Middle frontal gyrus (tissue), 1 donor: ENCODE measurements around the gene FYN.

Experiments used
- DNase-seq: peaks from one replicate; pipeline ENCODE4 v3.0.0-alpha.2; 2015; ENCODE audit warnings: low spot score; ENCODE audit errors: extremely low spot score

The FYN gene

GRCh38 chr6:111731456-111732195, 141.6 kb downstream of the FYN start:
- DNase-seq, result no peak

GRCh38 chr6:111730864-111731263, 142.4 kb downstream of the FYN start:
- DNase-seq, result no peak

DNA sequence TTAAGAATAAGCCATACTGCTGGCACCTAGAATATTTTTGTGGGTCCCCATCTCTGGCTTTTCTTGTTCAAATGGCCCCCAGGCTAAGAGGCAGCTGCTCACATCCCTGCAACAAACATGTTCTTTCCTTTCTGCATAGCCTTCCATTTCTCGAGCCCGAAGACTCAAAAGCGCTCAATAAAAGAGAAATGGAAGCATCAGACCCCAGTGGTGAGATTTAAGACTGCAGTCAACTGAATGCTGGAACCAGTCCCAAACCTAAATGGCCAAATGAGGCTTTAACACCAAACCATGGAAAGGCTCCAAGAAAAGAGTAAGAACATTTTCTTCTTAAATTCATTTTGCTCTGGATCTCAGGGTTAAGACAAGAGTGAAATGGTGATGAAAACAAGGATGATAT, 145.4 kb downstream of the FYN start:
- no peak for DNase-seq

DNA sequence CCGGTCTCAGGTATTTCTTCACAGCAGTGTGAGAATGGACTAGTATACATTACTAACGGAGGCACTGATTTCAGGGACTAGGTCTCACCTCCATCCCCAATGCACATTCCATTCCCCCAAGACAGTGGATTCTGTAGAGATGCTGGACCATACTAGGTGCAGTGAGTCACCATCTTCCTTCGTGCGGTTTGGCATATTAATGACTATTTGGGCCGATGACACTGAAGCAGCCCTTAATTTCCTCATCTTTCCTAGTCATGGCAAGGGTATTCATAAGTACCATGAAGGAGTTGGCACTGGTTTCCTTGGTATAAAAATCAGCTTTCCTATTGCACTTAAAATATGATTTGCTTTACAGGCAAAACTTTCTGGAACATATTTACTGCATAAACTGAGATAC, 146.2 kb downstream of the FYN start:
- DNase-seq, result no peak

- DNase-seq, result no peak
Observed at GRCh38 chr6:111725446-111726112, 147.7 kb downstream of the FYN start.

DNA sequence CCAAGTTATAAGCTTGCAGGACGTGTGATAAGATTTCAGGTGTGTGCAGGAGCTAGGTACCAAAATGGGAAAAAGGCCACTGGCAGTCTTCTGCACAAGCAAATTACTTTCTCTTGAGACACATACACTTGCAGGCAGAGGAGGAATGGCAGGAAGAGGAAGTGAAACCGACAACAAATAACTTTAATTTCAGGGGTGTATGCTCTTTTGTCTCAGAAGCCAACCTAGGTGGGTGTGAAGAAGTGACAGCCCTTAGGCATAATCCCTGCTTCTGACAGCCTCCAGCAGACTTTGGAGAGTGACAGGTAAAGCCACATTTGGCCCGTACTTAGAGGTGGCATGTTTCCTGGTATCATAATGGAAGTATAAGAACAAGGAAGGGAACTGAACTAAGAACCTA, 148.7 kb downstream of the FYN start:
- DNase-seq, result no peak

GRCh38 chr6:111724039-111724438, 149.2 kb downstream of the FYN start:
- DNase-seq, result no peak

DNA sequence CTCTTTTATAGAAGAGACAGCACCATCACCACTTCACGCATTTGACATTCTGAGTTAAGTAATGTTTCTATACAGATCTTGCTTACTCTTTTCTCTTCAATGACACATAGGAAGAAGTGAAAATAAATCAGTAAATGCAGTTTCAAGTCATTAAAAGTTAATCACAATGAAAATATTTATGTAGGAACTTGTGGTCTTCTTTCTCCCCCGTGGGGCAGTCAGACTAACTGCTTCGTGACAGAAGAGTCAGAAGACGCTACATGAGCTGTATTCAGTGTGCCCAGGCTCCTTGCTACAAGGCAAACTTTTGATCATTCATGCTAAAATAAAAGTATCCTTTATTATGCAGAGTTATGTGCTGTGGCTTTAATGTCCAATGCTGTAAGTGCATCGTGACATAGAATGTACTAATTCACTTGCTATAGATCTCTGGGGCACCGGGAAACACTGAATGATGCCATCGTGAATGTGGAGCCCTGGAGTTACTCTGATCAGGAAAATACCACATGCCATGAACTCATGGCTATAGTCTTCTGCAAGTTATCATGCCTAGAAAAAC, 149.8 kb downstream of the FYN start:
- no peak for DNase-seq

DNA sequence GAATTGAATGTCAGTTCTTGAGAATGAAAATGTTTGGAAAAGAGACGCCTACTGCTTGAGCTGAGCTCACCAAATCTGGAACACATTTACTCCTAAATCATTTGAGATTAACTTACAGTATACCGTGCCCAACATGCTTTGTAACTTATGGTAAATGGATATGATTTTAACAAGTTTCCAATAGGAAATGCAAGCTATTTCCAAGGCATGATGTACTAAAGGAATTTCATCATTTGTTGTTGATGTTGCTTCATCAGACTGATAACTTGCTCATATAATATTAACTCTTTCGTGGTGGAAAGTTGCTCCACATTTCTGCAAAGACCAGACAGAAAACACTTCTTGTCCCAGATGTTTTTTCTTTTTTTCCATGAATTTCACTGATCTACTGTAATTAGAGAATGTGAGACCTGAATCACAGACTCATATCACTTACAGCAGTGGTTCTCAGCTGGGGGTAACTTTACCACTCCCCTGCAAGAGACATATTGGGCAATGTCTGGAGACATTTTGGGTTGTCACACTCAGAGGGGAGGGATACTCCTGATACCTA, 151.0 kb downstream of the FYN start:
- DNase-seq, result no peak

- no peak for DNase-seq
Observed at GRCh38 chr6:111721753-111722154, 151.5 kb downstream of the FYN start.

DNA sequence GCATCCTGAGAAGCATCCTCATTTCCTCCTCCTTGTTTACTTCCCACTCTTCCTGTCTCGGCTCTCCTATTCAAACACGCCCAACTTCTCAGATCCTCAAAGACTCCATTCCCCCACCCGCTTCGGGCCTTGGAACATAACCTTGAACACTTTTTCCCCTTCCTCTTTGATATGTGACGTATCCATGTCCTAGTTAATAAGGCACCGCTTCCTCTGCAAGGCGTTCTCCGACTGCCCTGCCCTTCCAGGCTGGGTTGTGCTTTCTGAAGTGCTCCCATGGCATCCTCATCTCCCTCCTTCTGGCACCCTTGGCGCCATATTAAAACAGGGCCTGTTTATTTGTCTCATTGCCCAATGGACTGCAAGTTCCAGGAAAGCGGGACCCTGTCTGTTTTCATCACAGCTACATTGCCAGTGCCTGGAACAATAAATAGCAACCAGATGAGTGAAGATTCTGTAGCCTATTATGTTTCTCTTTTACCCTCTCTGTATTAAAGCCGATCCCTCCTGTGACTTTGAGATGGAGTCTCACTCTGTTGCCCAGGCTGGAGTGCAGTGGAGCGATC, 152.2 kb downstream of the FYN start:
- DNase-seq, result no peak

DNA sequence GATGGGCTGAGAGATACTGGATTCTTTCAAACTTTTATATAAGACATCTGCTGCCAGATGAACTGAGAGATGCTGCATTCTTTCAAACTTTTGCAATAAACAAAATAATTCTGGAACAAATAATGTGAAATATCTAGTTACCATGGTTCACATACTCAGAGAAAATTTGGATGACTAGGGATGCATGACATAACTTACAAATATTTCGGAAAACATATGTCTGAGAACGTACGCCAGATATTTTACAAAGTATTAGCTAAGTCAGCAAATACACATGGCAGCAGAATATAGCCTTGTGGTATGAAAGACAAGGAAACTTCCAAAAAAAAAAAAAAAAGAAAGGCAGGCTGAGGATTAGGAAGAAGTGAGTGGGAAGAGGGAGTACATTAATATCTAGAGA, 154.3 kb downstream of the FYN start:
- no peak for DNase-seq

DNA sequence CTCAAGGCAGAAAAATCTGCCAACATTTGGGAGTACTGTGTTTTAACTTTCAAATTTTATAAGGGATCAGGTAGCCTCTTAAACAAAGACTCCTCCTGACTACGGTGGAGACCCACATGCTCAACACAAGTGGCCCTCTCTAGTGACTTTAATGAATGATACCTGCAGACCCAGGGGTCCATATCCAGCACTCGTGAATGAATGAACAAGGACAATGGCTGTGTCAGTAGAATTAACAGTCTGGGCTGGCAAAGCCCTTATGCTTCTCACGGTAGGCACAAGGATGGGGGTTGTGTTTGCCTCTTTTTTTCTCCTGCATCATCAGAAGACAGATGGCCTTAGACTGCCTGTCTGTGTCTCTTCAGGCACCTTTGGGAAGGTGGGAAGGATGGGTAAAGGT, 154.9 kb downstream of the FYN start:
- DNase-seq, result no peak

DNA sequence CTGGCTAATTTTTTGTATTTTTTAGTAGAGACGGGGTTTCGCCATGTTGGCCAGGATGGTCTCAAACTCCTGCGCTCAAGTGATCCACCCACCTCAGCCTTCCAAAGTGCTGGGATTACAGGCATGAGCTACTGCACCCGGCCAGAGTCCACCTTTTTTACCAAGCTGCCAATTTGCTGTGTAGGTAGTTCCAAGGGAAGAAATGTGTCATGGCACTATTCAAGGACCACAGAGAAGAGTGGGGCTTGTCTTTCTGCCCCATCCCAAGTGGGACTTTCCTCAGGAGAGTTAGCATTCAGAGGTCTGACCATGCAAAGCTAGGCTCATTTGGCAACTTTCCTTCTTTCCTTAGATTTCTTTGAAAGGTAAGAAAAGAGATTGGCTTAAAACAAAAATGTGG, 155.6 kb downstream of the FYN start:
- no peak for DNase-seq

DNA sequence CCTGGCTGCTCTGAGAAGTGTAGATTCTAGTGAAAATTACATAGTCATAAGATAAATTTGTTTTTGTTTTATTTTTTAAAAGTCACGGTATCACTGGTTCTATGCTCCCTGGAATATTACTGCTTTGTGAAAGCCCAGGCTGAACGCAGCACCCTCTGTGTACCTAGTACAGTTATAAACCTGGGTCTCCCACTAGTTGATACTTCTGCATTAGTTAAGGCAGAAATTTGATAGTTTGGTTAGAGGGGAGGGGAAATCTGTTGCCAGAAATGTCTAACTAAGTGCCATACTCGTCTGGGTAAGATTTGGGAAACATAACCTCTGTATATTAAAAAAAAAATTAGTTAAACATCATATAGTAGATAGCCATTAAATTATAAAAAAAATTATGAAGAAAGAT, 156.9 kb downstream of the FYN start:
- no peak for DNase-seq

DNA sequence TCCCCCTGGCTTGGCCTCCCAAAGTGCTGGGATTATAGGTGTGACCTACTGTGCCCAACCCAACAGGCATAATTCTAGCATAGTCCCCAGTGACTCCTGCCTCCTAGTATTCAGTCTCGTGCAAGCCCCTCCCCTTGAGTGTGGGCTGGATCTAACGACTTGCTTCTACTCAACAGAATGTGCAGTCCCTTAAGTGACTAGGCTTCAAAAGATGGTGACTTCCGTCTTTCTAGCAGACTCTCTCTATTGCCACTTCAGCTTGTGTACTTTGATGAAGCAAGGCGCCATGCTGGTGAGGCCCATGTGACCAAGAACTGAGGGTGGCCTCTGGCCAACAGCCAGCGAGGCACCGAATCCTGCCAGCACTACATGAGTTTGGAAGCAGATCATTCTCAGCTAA, 157.9 kb downstream of the FYN start:
- DNase-seq, result no peak

DNA sequence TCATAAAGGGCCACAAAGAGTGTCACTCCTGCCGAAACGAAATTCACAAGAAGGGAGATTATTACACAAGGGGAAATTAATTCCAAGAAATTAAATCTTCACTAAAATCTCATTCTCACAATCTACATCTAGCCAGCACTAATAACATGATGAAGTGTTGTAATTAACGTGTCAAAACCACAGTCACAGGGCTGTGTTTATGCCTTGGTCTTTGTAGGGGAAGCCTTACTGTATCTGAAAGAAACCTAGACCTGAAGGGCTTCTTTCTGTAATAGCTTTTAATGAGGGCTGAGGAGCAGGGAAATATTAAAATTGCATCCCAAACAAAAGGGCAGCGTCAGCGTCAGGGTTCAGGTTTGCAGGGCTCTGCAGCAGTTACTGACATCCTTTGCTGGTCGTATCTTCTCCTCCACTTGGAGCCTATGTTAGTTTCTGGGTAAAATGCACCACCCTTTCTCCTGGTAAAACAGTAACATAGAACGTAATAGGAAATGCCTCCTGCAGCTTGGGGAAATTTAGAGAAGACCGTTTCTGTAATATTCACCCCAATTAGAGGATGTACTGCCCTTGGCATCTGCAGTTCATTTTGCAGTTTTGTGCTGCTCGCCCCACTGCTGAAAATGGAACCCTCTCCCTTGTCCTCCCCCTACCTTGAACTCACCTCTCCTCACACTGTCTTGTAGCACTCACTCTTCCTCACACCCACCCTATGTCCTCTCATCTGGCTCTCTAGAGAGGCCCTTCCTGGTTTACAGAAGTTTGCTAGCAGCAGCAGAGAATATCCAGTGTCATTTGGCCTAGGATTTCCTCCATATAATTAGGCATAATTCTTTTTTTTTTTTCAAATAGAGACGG, 158.6 kb downstream of the FYN start:
- DNase-seq, result no peak

GRCh38 chr6:111713811-111714210, 159.4 kb downstream of the FYN start:
- no peak for DNase-seq

GRCh38 chr6:111713236-111713635, 160.0 kb downstream of the FYN start:
- no peak for DNase-seq

DNA sequence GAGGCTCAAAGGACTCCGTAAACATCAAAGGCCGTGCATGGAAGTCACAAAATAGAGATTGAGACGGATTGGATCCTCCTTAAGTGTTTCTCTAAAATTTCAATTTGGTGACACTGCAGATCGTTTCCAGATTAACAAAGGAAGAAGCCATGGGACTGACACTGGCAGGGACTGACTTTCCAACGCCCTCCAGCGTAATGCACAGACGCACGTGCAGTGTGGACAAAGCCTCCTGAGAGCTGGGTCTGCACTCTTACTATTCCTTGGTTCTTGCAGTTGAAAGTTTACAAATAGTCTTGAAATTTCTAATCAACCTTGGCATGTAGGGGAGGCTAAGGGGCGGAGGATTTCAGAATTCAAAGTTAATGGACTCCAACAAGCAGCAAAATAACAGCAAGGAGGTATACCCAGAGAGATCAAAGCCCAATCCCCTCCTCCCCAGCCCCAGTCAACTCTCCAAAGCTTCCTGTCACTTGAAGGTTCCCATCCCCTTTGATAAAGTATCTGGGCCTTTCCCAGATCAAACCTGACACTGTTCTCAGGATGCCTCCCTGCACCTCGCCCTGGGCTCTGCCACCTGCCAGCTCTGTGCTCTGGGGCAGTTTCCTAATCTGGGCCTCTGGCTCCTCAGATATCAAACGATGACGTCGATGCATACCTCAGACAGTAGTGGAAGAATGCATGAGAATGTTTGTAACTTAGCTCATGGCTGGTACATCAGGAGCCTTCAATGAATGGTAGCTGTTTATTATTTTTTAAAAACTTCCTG, 161.1 kb downstream of the FYN start:
- DNase-seq, result no peak

DNA sequence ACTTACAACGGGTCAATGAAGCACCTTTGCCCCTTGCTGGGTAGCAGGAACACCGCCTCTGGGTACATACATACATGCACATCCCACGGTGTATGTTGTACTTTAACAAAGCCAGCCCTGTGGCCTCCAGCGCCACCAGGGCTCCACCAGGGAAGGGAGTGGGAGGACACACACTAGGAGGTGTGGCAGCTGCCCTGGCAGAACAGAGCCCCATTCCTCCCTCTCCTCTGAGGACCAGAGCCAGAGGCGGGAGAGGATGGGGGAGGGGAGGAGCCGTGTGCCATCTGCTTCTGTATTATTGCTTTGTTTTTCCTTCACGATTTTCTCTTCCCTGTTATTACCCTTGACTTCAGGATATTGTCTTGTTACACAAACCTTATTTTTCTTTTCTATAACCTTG, 161.8 kb downstream of the FYN start:
- no peak for DNase-seq
